ENCODE results near the gene ZNF346. TPM values are rescaled to one million over a fixed set of nuclear protein-coding genes. Genes with fewer than 3 reads are reported as not detected.

ZNF346 gene
- total and polyA plus RNA-seq, 8 donors, result 4.7 to 122 (median 16.4) TPM

GRCh38 chr5:177065491-177065890 lies 43.0 kb downstream of the ZNF346 start:
- peaks cover 17 to 83% (median 55%) of the 10 kb centered on the region in 4 donors for H3K36me3 ChIP-seq
- H3K27me3 ChIP-seq, result no peaks in the 10 kb centered on the region
- no peaks in the 10 kb centered on the region for H3K9me3 ChIP-seq
- no peak for DNase-seq
- 74 to 84% (median 82%) methylated on average over 6 of the region's 6 CpGs for WGBS, 5 donors
- no peak for TF ChIP-seq CTCF (IDR thresholded peaks at IDR 0.05)
- no peak for TF ChIP-seq POLR2A (IDR thresholded peaks at IDR 0.05)
- TF ChIP-seq EP300 (IDR thresholded peaks at IDR 0.05), result no peak
- no peaks in the 10 kb centered on the region for H3K4me1 ChIP-seq
- H3K4me3 ChIP-seq, result no peak overlapping the region
- intact Hi-C loops (cut with DNase I; ENCODE audit: low total_unique reads), result no loop called here
- no peak overlapping the region for H3K27ac ChIP-seq

- H3K27me3 ChIP-seq, result no peaks in the 10 kb centered on the region
- TF ChIP-seq CTCF (IDR thresholded peaks at IDR 0.05) (no peak), EP300 (IDR thresholded peaks at IDR 0.05) (no peak), POLR2A (IDR thresholded peaks at IDR 0.05) (no peak), POLR2AphosphoS5 (IDR thresholded peaks at IDR 0.05) (no peak)
- no peak overlapping the region for H3K27ac ChIP-seq
- H3K9me3 ChIP-seq, result no peaks in the 10 kb centered on the region
- H3K4me1 ChIP-seq, result peaks cover 0 to under 1% (median 0%) of the 10 kb centered on the region in 4 donors
- WGBS, 5 donors, result 94 to 100% (median 97%) methylated on average over 2 of the region's 2 CpGs
- intact Hi-C loops (cut with DNase I; ENCODE audit: low total_unique reads), result no loop called here
- H3K36me3 ChIP-seq, result peaks cover 17 to 83% (median 55%) of the 10 kb centered on the region in 4 donors
- DNase-seq, result no peak
- no peak overlapping the region for H3K4me3 ChIP-seq
These were observed 43.7 kb downstream of the ZNF346 start for GRCh38 chr5:177066224-177066623.

- DNase-seq, result no peak
- peaks cover 17 to 70% (median 46%) of the 10 kb centered on the region in 4 donors for H3K36me3 ChIP-seq
- TF ChIP-seq CTCF (IDR thresholded peaks at IDR 0.05), result no peak
- no peak for TF ChIP-seq POLR2A (IDR thresholded peaks at IDR 0.05)
- TF ChIP-seq EP300 (IDR thresholded peaks at IDR 0.05), result no peak
- TF ChIP-seq POLR2AphosphoS5 (IDR thresholded peaks at IDR 0.05), result no peak
- no peak overlapping the region for H3K27ac ChIP-seq
- intact Hi-C loops (cut with DNase I; ENCODE audit: low total_unique reads), result no loop called here
- H3K4me1 ChIP-seq, result peaks cover 0 to 10% (median 3%) of the 10 kb centered on the region in 4 donors
- H3K9me3 ChIP-seq, result no peaks in the 10 kb centered on the region
- no peak overlapping the region for H3K4me3 ChIP-seq
- WGBS, 5 donors, result 94 to 97% (median 96%) methylated on average over 5 of the region's 5 CpGs
- no peaks in the 10 kb centered on the region for H3K27me3 ChIP-seq
These were observed 45.0 kb downstream of the ZNF346 start for GRCh38 chr5:177067503-177067902.

GRCh38 chr5:177070536-177071191 lies 48.2 kb downstream of the ZNF346 start:
- Histone ChIP-seq H3K4me3 (no peak overlapping the region), H3K27me3 (no peaks in the 10 kb centered on the region), H3K27ac (no peak overlapping the region), H3K36me3 (peaks cover under 1 to 40% (median 19%) of the 10 kb centered on the region in 4 donors), H3K9me3 (no peaks in the 10 kb centered on the region), H3K4me1 (peaks cover 0 to 10% (median 3%) of the 10 kb centered on the region in 4 donors)
- intact Hi-C loops (cut with DNase I; ENCODE audit: low total_unique reads), result loop anchor here (5.0 kb wide), 1 partner anchor 42 kb away; no protein-coding TSS in a partner anchor
- TF ChIP-seq CTCF (IDR thresholded peaks at IDR 0.05) (no peak), EP300 (IDR thresholded peaks at IDR 0.05) (no peak), POLR2A (IDR thresholded peaks at IDR 0.05) (no peak), POLR2AphosphoS5 (IDR thresholded peaks at IDR 0.05) (no peak)
- 91 to 98% (median 94%) methylated on average over 6 of the region's 6 CpGs for WGBS, 5 donors
- DNase-seq, result no peak
